ENCODE data around the gene TNIK.
"Not testable (repeated sequence)": the region's sequence is repeated elsewhere in the genome, so short reads cannot be mapped to it uniquely, and the experiment has no call there.

Gene TNIK

GRCh38 chr3:171118993-171119392 is 341.2 kb downstream of the TNIK start:
- not testable (repeated sequence) for DNase-seq

GRCh38 chr3:171116824-171117395 is 343.3 kb downstream of the TNIK start:
- no peak for DNase-seq

GRCh38 chr3:171116365-171116764 is 343.8 kb downstream of the TNIK start:
- peak; percentile 61 for DNase-seq

GRCh38 chr3:171115667-171116066 is 344.5 kb downstream of the TNIK start:
- DNase-seq, result no peak

- no peak for DNase-seq
Observed at GRCh38 chr3:171113716-171114115, 346.5 kb downstream of the TNIK start.

GRCh38 chr3:171110715-171111114 is 349.5 kb downstream of the TNIK start:
- DNase-seq, result no peak

- DNase-seq, result no peak
Observed at GRCh38 chr3:171108066-171108465, 352.1 kb downstream of the TNIK start.

GRCh38 chr3:171103185-171103584 is 357.0 kb downstream of the TNIK start:
- no peak for DNase-seq

GRCh38 chr3:171101982-171102641 is 358.1 kb downstream of the TNIK start:
- DNase-seq, result peak; percentile 81

GRCh38 chr3:171099911-171100310 is 360.3 kb downstream of the TNIK start:
- DNase-seq, result no peak

- no peak for DNase-seq
Observed at GRCh38 chr3:171095063-171095462, 365.1 kb downstream of the TNIK start.

- DNase-seq, result no peak
Observed at GRCh38 chr3:171094411-171094810, 365.8 kb downstream of the TNIK start.

- no peak for DNase-seq
Observed at GRCh38 chr3:171093462-171093861, 366.7 kb downstream of the TNIK start.

- no peak for DNase-seq
Observed at GRCh38 chr3:171092467-171092911, 367.7 kb downstream of the TNIK start.

- no peak for DNase-seq
Observed at GRCh38 chr3:171090321-171090720, 369.9 kb downstream of the TNIK start.

- peak; percentile 95 for DNase-seq
Observed at GRCh38 chr3:171088964-171089754, 371.0 kb downstream of the TNIK start.

- peak; percentile 9 for DNase-seq
Observed at GRCh38 chr3:171088496-171088895, 371.7 kb downstream of the TNIK start.

- no peak for DNase-seq
Observed at GRCh38 chr3:171086914-171087313, 373.3 kb downstream of the TNIK start.

GRCh38 chr3:171077261-171077660 is 382.9 kb downstream of the TNIK start:
- DNase-seq, result no peak

GRCh38 chr3:171072432-171072831 is 387.8 kb downstream of the TNIK start:
- no peak for DNase-seq

- no peak for DNase-seq
Observed at GRCh38 chr3:171068658-171069057, 391.5 kb downstream of the TNIK start.

- DNase-seq, result peak; percentile 36
Observed at GRCh38 chr3:171066206-171066605, 394.0 kb downstream of the TNIK start.

GRCh38 chr3:171065732-171066131 is 394.5 kb downstream of the TNIK start:
- DNase-seq, result no peak

- DNase-seq, result no peak
Observed at GRCh38 chr3:171064461-171064860, 395.7 kb downstream of the TNIK start.
